Measurements from ENCODE around the gene ESCO1. TPM values are rescaled to one million over a fixed set of nuclear protein-coding genes. Genes with fewer than 3 reads are reported as not detected.

Gene ESCO1
- total RNA-seq, 1 donor from 2014 or later: 28.9 TPM

DNA sequence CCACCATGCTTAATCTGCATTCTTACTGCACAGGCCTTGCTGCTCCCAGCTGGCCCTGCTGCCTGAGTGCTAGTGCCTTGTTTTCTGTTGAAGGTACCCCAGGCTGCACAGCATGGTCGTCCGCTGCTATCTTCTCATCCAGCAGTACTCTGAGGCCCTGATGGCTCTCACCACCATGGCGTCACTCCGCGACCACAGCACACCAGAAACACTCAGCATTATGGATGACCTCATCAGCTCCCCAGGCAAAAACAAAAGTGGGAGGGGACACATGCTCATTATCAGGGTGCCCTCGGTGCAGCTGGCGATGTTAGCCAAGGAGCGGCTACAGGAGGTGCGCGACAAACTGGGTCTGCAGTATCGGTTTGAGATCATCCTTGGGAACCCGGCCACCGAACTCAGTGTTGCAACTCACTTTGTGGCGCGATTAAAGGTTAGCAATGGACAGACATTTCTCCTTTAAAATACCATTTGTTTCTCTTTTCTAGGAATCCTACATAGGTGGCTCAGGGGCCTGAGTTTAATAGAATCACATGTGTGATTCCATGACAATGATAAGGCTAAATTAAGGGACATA, 110.5 kb downstream of the ESCO1 start:
- DNase-seq (ENCODE audit: low spot score): no peak

DNA sequence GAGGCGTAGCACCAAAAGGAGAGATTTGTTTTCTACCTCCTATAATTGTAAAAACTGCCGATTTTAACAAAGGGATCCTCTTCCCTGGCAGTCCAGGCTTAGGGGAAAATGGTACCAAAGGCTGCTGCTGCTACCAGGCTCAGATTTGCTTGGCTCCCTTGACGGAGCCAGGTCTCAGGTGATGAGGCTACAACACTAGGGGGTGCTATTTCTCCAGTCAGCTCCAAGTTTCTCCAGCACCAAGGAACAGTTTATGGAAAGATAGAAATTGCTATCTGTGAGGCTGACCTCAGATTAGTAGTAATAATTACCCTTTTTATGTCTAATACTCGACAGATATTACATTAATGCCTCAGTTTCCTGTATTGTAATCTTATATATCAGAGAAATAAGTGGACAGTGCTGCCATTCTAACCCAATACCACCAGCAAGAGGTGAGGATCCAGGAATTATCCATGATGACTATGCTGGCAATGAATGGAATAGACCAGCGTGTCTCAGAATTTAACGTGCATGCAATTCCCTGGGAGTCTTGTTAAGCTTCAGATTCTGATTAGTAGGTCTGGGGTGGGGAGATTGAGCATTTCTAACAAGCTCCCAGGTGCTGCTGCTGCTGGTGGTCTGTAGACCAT, 111.3 kb downstream of the ESCO1 start:
- peak; percentile 11 for DNase-seq (ENCODE audit: low spot score)

DNA sequence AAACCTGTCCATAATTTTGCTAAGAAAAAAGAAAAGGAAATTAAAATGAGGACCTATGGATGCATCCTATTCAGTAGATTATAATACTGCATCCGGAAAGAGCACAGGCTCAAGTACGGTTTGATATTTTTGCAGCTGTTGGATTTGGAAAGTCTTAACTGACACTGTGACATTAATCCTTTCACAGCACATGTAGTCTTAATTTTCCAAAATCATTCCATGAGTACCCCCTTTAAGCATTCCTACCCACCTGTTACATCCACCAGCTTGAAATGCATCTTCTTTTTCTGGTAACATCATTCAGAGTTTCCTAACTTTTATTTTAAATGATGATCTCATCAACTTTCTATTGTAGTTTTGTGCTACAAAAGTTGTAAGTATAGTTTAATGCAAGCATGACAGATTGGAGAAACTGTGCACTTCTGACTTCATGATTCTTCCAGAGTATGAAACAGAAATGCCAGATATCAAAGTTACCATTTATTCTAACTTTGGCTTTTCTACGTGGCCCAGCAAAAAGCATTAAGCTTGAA, 113.5 kb downstream of the ESCO1 start:
- no peak for DNase-seq (ENCODE audit: low spot score)

DNA sequence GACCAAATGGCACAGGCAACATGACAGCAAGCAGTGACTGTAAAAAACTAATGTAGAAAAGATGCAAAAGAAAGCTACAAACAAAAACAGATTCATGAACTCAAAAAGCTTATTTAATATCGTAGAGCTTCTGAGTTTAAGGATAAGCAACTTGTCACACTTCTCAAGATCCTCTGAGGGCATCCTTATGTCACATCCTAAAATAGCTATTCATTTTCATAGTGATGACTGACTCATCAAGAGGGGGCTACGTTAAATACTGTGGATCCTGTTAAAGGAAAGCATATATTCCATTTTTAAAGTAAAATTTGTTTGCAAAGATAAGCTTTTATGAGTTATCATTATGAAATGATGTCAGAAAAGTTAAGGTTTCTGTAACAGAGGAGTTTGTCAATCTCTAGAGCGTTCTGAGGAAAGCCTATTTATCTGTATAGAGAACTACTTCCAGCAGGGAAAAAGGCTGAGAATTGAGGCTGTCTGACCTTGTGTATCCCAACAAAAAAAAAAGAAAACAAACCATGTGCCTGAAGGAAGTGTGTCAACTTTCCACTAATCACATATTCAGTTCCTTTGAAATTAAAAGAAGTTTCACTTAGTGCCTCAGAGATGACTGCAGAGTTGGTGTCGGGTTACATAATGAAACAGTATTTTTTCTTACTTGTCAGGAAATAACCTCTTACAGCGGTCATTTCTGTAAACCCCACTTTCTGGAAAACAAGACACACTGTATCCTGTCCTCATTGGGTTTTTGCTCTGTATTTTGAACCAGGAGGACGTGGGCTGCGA, 115.5 kb downstream of the ESCO1 start:
- DNase-seq (ENCODE audit: low spot score): no peak

DNA sequence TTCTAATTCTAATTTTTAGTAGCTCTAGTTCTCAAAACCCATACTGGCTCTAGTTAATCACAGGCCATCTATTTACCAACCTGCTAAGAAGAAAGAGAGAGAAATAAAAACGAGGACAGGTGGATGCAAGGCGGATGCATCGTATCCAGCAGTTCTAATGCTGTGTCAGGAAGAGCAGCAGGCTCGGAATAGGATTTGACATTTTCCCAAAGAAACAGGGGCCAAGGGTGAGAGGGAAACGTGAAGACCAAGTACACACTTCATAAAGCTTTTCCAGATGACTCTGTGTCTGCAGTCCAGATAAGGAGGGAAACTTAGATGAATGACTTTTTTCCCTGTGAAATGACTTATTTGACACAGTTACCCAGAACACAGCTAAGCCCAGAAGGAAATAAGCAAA, 117.5 kb downstream of the ESCO1 start:
- no peak for DNase-seq (ENCODE audit: low spot score)

DNA sequence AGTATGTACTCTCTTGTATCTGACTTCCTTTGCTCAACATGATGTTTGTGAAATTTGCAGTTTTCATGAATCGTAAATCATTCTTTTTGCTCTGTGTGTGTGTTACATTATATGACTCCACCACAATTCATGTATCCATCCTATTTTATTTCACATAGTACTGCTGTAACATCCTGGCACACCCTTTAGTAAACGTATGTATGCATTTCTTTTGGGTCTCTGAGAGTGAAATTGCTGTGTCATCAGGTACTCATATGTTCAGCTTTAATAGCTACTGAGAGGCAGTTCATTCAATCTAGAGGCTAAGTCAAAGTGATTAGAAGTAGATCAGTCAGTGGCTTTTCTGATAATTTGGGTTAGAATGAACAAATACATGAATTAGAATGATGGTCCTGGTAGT, 118.8 kb downstream of the ESCO1 start:
- no peak for DNase-seq (ENCODE audit: low spot score)

DNA sequence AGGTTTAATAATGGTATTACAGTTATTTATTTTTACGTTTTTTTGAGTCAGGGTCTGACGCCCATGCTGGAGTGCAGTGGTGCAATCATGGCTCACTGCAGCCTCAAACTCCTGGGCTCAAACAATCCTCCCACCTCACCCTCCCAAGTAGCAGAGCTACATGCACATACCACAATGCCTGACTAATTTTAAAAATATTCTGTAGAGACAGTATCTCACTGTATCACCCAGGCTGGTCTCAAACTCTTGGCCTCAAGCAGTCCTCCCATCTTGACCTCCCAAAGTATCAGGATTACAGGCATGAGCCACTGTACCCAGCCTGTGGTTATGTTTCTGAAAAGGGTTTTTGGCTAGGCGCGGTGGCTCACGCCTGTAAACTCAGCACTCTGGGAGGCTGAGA, 120.8 kb downstream of the ESCO1 start:
- no peak for DNase-seq (ENCODE audit: low spot score)

Other genes starting within 250 kb of the ESCO1 start
- 8.4 TPM for gene SNRPD1, start 11.6 kb upstream of the ESCO1 start, total RNA-seq (ENCODE audit: insufficient read depth, low replicate concordance)
- gene ABHD3, start 104.1 kb upstream of the ESCO1 start, total RNA-seq (ENCODE audit: insufficient read depth, low replicate concordance): 15.2 TPM
- 53.0 TPM for gene MIB1, start 140.1 kb upstream of the ESCO1 start, total RNA-seq (ENCODE audit: insufficient read depth, low replicate concordance)

Measured in umbilical cord (tissue), 2 donors.